GM19099 (cell line): ENCODE data around the gene TOMM5.

ENCODE experiments used
- POLR2A ChIP-seq: IDR thresholded peaks from 3 replicates; pipeline ENCODE4 v1.6.1; 2011; ENCODE audit warnings: low read depth; ENCODE audit not compliant: insufficient read length; ENCODE audit errors: extremely low read depth

Gene TOMM5

GRCh38 chr9:37575921-37576721, 16.3 kb downstream of the TOMM5 start, which contains the start of gene FBXO10:
Gene FBXO10 (minus strand): TSS chr9:37576380. CDS start chr9:37541768, 34,612 bp downstream.
- TF ChIP-seq POLR2A: no peak

GRCh38 chr9:37575511-37575914, 16.9 kb downstream of the TOMM5 start:
- TF ChIP-seq POLR2A: no peak

GRCh38 chr9:37575001-37575400, 17.4 kb downstream of the TOMM5 start:
- no peak for TF ChIP-seq POLR2A

- no peak for TF ChIP-seq POLR2A
Measured at GRCh38 chr9:37574241-37574721, 18.1 kb downstream of the TOMM5 start.

- TF ChIP-seq POLR2A: no peak
Measured at GRCh38 chr9:37571282-37571681, 21.1 kb downstream of the TOMM5 start.

GRCh38 chr9:37566716-37567115, 25.7 kb downstream of the TOMM5 start:
- TF ChIP-seq POLR2A: no peak

GRCh38 chr9:37565661-37566618, 26.5 kb downstream of the TOMM5 start:
- TF ChIP-seq POLR2A: no peak

- no peak for TF ChIP-seq POLR2A
Measured at GRCh38 chr9:37564916-37565315, 27.5 kb downstream of the TOMM5 start.

GRCh38 chr9:37563806-37564513, 28.4 kb downstream of the TOMM5 start:
- no peak for TF ChIP-seq POLR2A

- TF ChIP-seq POLR2A: no peak
Measured at GRCh38 chr9:37562826-37563225, 29.6 kb downstream of the TOMM5 start.

- no peak for TF ChIP-seq POLR2A
Measured at GRCh38 chr9:37561682-37562081, 30.7 kb downstream of the TOMM5 start.

GRCh38 chr9:37559855-37560592, 32.4 kb downstream of the TOMM5 start:
- no peak for TF ChIP-seq POLR2A

GRCh38 chr9:37559125-37559524, 33.3 kb downstream of the TOMM5 start:
- TF ChIP-seq POLR2A: no peak

GRCh38 chr9:37555786-37556185, 36.6 kb downstream of the TOMM5 start:
- TF ChIP-seq POLR2A: no peak
